ENCODE data around the gene RPS2.

Gene RPS2

DNA sequence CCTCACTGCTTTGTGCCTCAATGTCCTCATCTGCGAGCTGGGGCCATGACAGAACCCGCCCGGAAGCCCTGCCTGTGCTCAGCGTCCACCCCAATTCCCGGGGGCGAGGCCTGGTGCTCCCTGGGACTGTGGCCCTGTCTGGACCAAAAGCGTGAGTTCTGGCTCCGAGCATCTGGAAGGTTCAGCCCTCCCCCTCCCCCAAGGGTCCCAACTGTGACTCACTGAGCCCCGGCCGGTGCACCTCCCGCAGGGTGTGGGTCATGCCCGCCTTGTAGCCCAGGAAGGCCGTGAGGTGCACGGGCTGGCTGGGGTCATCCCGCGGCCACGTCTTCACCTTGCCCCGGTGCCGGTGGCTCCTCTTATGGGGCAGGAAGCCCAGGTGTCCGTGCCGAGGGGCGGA, 10.9 kb downstream of the RPS2 start:
- H3K79me2 ChIP-seq = no peaks in the 10 kb centered on the region
- TF ChIP-seq, protein P1, sequence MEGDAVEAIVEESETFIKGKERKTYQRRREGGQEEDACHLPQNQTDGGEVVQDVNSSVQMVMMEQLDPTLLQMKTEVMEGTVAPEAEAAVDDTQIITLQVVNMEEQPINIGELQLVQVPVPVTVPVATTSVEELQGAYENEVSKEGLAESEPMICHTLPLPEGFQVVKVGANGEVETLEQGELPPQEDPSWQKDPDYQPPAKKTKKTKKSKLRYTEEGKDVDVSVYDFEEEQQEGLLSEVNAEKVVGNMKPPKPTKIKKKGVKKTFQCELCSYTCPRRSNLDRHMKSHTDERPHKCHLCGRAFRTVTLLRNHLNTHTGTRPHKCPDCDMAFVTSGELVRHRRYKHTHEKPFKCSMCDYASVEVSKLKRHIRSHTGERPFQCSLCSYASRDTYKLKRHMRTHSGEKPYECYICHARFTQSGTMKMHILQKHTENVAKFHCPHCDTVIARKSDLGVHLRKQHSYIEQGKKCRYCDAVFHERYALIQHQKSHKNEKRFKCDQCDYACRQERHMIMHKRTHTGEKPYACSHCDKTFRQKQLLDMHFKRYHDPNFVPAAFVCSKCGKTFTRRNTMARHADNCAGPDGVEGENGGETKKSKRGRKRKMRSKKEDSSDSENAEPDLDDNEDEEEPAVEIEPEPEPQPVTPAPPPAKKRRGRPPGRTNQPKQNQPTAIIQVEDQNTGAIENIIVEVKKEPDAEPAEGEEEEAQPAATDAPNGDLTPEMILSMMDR (IDR thresholded peaks at IDR 0.05) = no peak
- H3K36me3 ChIP-seq (ENCODE audit: control insufficient read depth, insufficient read depth, low read length) = no peaks in the 10 kb centered on the region
- no peak overlapping the region for H3K27ac ChIP-seq
- H3K4me1 ChIP-seq = no peaks in the 10 kb centered on the region
- H2AFZ ChIP-seq = no peak overlapping the region
- no peaks in the 10 kb centered on the region for H3K27me3 ChIP-seq (ENCODE audit: control insufficient read depth, insufficient read depth, low read length)
- no peak overlapping the region for H3K4me3 ChIP-seq (ENCODE audit: low read depth, low read length)
- H3K9ac ChIP-seq = no peak overlapping the region
- H3K4me2 ChIP-seq (ENCODE audit: low read length) = no peak overlapping the region
- H3K9me3 ChIP-seq (ENCODE audit: control insufficient read depth, low read length) = no peaks in the 10 kb centered on the region

DNA sequence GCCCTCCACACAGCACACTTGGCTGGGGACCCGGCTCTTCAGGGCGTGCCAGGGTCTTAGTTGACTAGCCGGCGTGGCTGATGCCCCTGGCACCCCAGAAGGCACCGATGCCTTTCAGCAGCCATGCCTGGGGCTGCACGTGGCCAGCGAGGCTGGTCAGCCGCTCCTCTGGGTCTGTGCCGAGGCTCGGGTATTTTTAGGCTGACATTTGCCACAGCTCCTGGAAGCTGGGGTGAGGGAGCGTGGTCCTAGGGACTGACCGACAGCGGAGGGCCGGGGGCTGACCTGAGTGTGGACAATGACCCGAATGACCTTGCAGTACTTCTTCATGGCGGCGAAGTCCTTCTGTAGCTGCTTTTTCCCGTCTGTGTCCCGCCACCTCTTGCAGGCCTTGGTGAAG, 14.1 kb downstream of the RPS2 start:
- Histone ChIP-seq H3K79me2 (no peaks in the 10 kb centered on the region), H3K27ac (no peak overlapping the region), H3K4me1 (no peaks in the 10 kb centered on the region), H3K4me2 (ENCODE audit: low read length) (no peak overlapping the region), H3K36me3 (ENCODE audit: control insufficient read depth, insufficient read depth, low read length) (no peaks in the 10 kb centered on the region), H3K9ac (no peak overlapping the region), H3K4me3 (ENCODE audit: low read depth, low read length) (no peak overlapping the region), H2AFZ (no peak overlapping the region), H3K9me3 (ENCODE audit: control insufficient read depth, low read length) (no peaks in the 10 kb centered on the region), H3K27me3 (ENCODE audit: control insufficient read depth, insufficient read depth, low read length) (no peaks in the 10 kb centered on the region)
- TF ChIP-seq, protein P1 (IDR thresholded peaks at IDR 0.05) = no peak

DNA sequence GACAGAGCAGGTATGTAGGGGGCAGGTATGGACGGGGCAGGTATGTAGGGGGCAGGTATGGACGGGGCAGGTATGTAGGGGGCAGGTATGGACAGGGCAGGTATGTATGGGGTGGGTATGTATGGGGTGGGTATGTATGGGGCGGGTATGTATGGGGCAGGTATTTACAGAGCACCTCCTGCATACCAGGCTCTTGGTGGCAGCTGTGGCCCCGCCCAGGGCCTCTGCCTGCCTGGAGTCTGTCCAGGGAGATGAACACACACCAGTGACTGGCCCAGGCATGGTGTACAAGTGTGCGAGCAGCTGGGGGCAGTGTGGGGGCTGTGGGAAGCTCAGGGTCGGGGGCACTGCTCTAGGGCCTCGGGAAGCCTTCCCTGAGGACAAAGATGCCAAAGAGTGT, 14.6 kb downstream of the RPS2 start:
- Histone ChIP-seq H3K4me3 (ENCODE audit: low read depth, low read length) (no peak overlapping the region), H3K9me3 (ENCODE audit: control insufficient read depth, low read length) (no peaks in the 10 kb centered on the region), H3K79me2 (no peaks in the 10 kb centered on the region), H3K9ac (no peak overlapping the region), H3K27ac (no peak overlapping the region), H3K36me3 (ENCODE audit: control insufficient read depth, insufficient read depth, low read length) (no peaks in the 10 kb centered on the region), H2AFZ (no peak overlapping the region), H3K4me1 (no peaks in the 10 kb centered on the region), H3K27me3 (ENCODE audit: control insufficient read depth, insufficient read depth, low read length) (no peaks in the 10 kb centered on the region), H3K4me2 (ENCODE audit: low read length) (no peak overlapping the region)
- TF ChIP-seq, protein P1 (IDR thresholded peaks at IDR 0.05) = no peak

DNA sequence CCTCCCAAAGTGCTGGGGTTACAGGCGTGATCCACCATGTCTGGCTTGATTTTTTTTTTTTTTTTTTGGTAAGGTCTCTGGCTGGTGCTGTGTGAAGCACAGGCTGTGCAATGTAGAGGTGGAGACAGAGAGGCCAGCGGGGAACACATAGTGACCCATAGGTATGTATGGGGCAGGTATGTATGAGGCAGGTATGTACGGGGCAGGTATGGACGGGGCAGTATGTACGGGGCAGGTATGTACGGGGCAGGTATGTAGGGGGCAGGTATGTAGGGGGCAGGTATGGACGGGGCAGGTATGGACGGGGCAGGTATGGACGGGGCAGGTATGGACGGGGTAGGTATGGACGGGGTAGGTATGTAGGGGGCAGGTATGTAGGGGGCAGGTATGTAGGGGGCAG, 15.1 kb downstream of the RPS2 start:
- no peak overlapping the region for H3K4me3 ChIP-seq (ENCODE audit: low read depth, low read length)
- TF ChIP-seq, protein P1 (IDR thresholded peaks at IDR 0.05) = no peak

DNA sequence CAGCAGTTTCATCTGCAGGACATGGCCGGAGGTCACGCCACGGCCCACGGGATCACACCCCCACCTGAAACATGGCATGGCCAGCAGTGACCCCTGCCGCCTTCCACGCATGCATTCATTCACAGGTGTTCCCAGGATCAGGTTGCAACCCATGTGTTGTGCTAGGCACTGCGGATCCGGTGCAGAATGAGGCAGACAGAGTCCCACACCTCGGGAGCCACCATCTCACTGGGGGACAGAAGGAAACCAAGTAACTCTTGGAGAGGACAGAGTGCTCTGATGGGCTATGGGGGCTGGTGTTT, 17.3 kb downstream of the RPS2 start:
- no peak overlapping the region for H3K4me3 ChIP-seq (ENCODE audit: low read depth, low read length)

More for the DNA sequence above, 15.1 kb downstream of the RPS2 start:
- Histone ChIP-seq H3K4me1 (no peaks in the 10 kb centered on the region), H3K27ac (no peak overlapping the region), H3K27me3 (ENCODE audit: control insufficient read depth, insufficient read depth, low read length) (no peaks in the 10 kb centered on the region), H3K36me3 (ENCODE audit: control insufficient read depth, insufficient read depth, low read length) (no peaks in the 10 kb centered on the region), H3K4me2 (ENCODE audit: low read length) (no peak overlapping the region), H3K79me2 (no peaks in the 10 kb centered on the region), H3K9me3 (ENCODE audit: control insufficient read depth, low read length) (no peaks in the 10 kb centered on the region), H2AFZ (no peak overlapping the region), H3K9ac (no peak overlapping the region)

More for the DNA sequence above, 17.3 kb downstream of the RPS2 start:
- Histone ChIP-seq H3K4me1 (peaks cover 2% of the 10 kb centered on the region), H3K9ac (no peak overlapping the region), H3K4me2 (ENCODE audit: low read length) (no peak overlapping the region), H3K79me2 (no peaks in the 10 kb centered on the region), H2AFZ (no peak overlapping the region), H3K27me3 (ENCODE audit: control insufficient read depth, insufficient read depth, low read length) (no peaks in the 10 kb centered on the region), H3K36me3 (ENCODE audit: control insufficient read depth, insufficient read depth, low read length) (no peaks in the 10 kb centered on the region), H3K27ac (no peak overlapping the region), H3K9me3 (ENCODE audit: control insufficient read depth, low read length) (no peaks in the 10 kb centered on the region)
- TF ChIP-seq, protein P1 (IDR thresholded peaks at IDR 0.05) = no peak
